Activated CD8-positive, alpha-beta memory T cell treated with anti-CD3 and anti-CD28 coated beads, Interleukin-2, amount 50 U/mL, for 48 hours (primary cell): ENCODE results near the gene ZNF677.
"Not testable (repeated sequence)": the region's sequence is repeated elsewhere in the genome, so short reads cannot be mapped to it uniquely, and the experiment has no call there.

Experiments
- DNase-seq: peaks from one replicate; pipeline ENCODE4 v3.0.0-alpha.2; 2020

ZNF677 gene

GRCh38 chr19:53254411-53255341, at the start of gene ZNF677:
Gene ZNF677 (minus strand): TSS chr19:53254873. CDS start chr19:53251550, 3,323 bp downstream.
- peak; percentile 84 for DNase-seq

GRCh38 chr19:53301341-53301740, 46.7 kb upstream of the ZNF677 start:
- DNase-seq: not testable (repeated sequence)

- no peak for DNase-seq
Observed at GRCh38 chr19:53294786-53295441, 40.2 kb upstream of the ZNF677 start.

GRCh38 chr19:53290758-53291549, 36.3 kb upstream of the ZNF677 start:
- DNase-seq: no peak

- no peak for DNase-seq
Observed at GRCh38 chr19:53285087-53285486, 30.4 kb upstream of the ZNF677 start.

- not testable (repeated sequence) for DNase-seq
Observed at GRCh38 chr19:53281947-53282346, 27.3 kb upstream of the ZNF677 start.

GRCh38 chr19:53275480-53275879, 20.8 kb upstream of the ZNF677 start:
- DNase-seq: no peak

- DNase-seq: no peak
Observed at GRCh38 chr19:53272044-53272443, 17.4 kb upstream of the ZNF677 start.

GRCh38 chr19:53269861-53270260, 15.2 kb upstream of the ZNF677 start:
- not testable (repeated sequence) for DNase-seq

GRCh38 chr19:53267623-53268022, 12.9 kb upstream of the ZNF677 start, which contains the start of gene VN1R4:
Gene VN1R4 (minus strand): TSS chr19:53267723. CDS start chr19:53267665, 58 bp downstream.
- DNase-seq: not testable (repeated sequence)

GRCh38 chr19:53257715-53258342, 3.2 kb upstream of the ZNF677 start, which contains the start of gene VN1R2:
Gene VN1R2 (plus strand): TSS chr19:53258292. CDS start chr19:53258376, 84 bp downstream.
- not testable (repeated sequence) for DNase-seq

- DNase-seq: no peak
Observed at GRCh38 chr19:53246498-53246897, 8.2 kb downstream of the ZNF677 start.

- DNase-seq: no peak
Observed at GRCh38 chr19:53237114-53237777, 17.4 kb downstream of the ZNF677 start.

GRCh38 chr19:53224606-53225005, 30.1 kb downstream of the ZNF677 start:
- no peak for DNase-seq

GRCh38 chr19:53222716-53223115, 32.0 kb downstream of the ZNF677 start:
- not testable (repeated sequence) for DNase-seq

GRCh38 chr19:53212703-53213320, 41.9 kb downstream of the ZNF677 start:
- no peak for DNase-seq

GRCh38 chr19:53211554-53211953, 43.1 kb downstream of the ZNF677 start:
- DNase-seq: not testable (repeated sequence)

GRCh38 chr19:53196777-53197396, 57.8 kb downstream of the ZNF677 start:
- peak; percentile 96 for DNase-seq

GRCh38 chr19:53195265-53195903, 59.3 kb downstream of the ZNF677 start:
- peak; percentile 58 for DNase-seq

GRCh38 chr19:53193535-53194222, 61.0 kb downstream of the ZNF677 start:
- DNase-seq: no peak
